ENCODE measurements around the gene SGPP1. TPM values are rescaled to one million over a fixed set of nuclear protein-coding genes. Genes with fewer than 3 reads are reported as not detected.

Gene SGPP1
- total RNA-seq, 1 donor from 2014 or later, result 20.9 TPM

DNA sequence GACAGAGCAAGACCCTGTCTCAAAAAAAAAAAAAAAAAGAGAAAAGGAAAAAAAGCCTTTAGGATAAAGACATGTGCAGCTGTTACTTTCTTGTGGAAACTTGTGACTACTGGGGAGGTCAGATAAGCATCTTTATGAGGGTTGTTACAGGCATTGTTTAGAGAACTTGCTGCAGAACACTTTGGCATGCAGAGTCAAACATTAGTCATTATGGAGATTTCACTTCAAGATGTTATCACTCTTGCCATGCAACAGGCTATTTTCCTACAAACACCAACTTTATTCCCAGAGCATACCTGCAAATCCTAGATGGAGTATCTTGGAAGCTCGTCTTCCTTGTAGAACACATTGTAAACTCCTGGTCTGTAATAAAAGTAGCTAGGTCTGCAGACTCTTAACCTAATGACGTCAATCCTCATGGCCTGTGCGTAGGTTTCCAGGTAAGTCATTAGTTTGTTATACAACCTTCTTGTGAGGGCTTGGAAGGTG lies 49.9 kb downstream of the SGPP1 start:
- no peak overlapping the region for H3K4me3 Mint-ChIP-seq
- POLR2A ChIA-PET, result no interaction called here
- H3K36me3 Mint-ChIP-seq (ENCODE audit: low read depth), result peaks cover 39% of the 10 kb centered on the region
- intact Hi-C loops (cut with micrococcal nuclease), result no loop called here
- no peaks in the 10 kb centered on the region for H3K27me3 Mint-ChIP-seq
- no peaks in the 10 kb centered on the region for H3K4me1 Mint-ChIP-seq
- TF ChIP-seq CTCF (IDR thresholded peaks at IDR 0.05), result no peak
- H3K9me3 Mint-ChIP-seq, result no peaks in the 10 kb centered on the region
- no peak overlapping the region for H3K27ac Mint-ChIP-seq
- DNase-seq (no peak), ATAC-seq (ENCODE audit: low read depth) (no peak)
- CTCF ChIA-PET, result interaction anchor here (1.4 kb wide), 1 partner anchor 92 kb away, joined by 4 read pairs; no protein-coding TSS in a partner anchor

DNA sequence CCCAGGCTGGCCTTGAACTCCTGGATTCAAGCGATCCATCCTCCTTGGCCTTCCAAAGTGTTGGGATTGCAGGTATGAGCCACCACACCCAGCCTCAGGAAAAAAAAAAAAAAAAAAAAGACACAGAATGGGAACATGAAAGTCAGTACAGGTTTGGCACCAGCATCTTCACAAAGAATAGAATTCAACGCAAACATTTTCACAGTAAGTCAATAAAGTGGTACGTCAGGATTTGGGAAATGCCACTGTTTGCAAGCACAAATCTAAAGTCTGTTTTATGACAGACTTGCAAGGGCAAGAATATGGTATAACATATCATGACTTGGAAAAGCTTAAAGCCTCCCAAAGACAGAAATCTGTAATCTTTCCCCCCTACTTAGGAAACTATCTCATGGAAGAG lies 51.2 kb downstream of the SGPP1 start:
- CTCF ChIA-PET, result no interaction called here
- no peak overlapping the region for H3K4me3 Mint-ChIP-seq
- intact Hi-C loops (cut with micrococcal nuclease), result no loop called here

GRCh38 chr14:63673886-63674497 lies 53.9 kb downstream of the SGPP1 start:
- no peak overlapping the region for H3K4me3 Mint-ChIP-seq
- no peaks in the 10 kb centered on the region for H3K4me1 Mint-ChIP-seq
- H3K9me3 Mint-ChIP-seq, result no peaks in the 10 kb centered on the region
- no peak overlapping the region for H3K27ac Mint-ChIP-seq
- H3K27me3 Mint-ChIP-seq, result no peaks in the 10 kb centered on the region
- TF ChIP-seq CTCF (IDR thresholded peaks at IDR 0.05), result no peak
- peaks cover 22% of the 10 kb centered on the region for H3K36me3 Mint-ChIP-seq (ENCODE audit: low read depth)
- DNase-seq (no peak), ATAC-seq (ENCODE audit: low read depth) (no peak)
- intact Hi-C loops (cut with micrococcal nuclease), result no loop called here
- ChIA-PET POLR2A (no interaction called here), CTCF (no interaction called here)

More for the DNA sequence above, 51.2 kb downstream of the SGPP1 start:
- Mint-ChIP-seq H3K36me3 (ENCODE audit: low read depth) (peaks cover 33% of the 10 kb centered on the region), H3K9me3 (no peaks in the 10 kb centered on the region), H3K4me1 (no peaks in the 10 kb centered on the region), H3K27me3 (no peaks in the 10 kb centered on the region), H3K27ac (no peak overlapping the region)
- TF ChIP-seq CTCF (IDR thresholded peaks at IDR 0.05), result no peak
- DNase-seq (no peak), ATAC-seq (ENCODE audit: low read depth) (no peak)
- POLR2A ChIA-PET, result no interaction called here

DNA sequence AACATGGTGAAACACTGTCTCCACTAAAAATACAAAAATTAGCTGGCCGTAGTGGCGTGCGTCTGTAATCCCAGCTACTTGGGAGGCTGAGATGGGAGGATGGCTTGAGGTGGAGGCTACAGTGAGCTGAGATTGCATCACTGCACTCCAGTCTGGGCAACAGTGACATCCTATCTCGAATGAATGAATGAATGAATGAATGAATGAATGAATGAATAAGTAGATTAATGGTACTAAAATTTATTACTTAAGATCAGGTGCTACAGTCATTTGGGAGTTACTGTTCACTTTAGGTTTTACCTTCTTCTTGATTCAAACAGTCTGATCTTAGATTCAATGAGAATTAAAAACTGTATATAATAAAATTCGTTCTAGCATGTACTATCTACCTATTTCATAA lies 54.6 kb downstream of the SGPP1 start:
- ChIA-PET POLR2A (no interaction called here), CTCF (no interaction called here)
- Mint-ChIP-seq H3K27me3 (no peaks in the 10 kb centered on the region), H3K4me1 (no peaks in the 10 kb centered on the region), H3K4me3 (no peak overlapping the region), H3K9me3 (no peaks in the 10 kb centered on the region), H3K27ac (no peak overlapping the region), H3K36me3 (ENCODE audit: low read depth) (peaks cover 22% of the 10 kb centered on the region)
- DNase-seq, result no peak
- ATAC-seq (ENCODE audit: low read depth), result no peak
- intact Hi-C loops (cut with micrococcal nuclease), result no loop called here
- TF ChIP-seq CTCF (IDR thresholded peaks at IDR 0.05), result no peak

GRCh38 chr14:63672417-63673180 lies 55.3 kb downstream of the SGPP1 start:
- intact Hi-C loops (cut with micrococcal nuclease), result no loop called here
- ATAC-seq (ENCODE audit: low read depth) (no peak), DNase-seq (no peak)
- Mint-ChIP-seq H3K27me3 (no peaks in the 10 kb centered on the region), H3K27ac (no peak overlapping the region), H3K36me3 (ENCODE audit: low read depth) (peaks cover 17% of the 10 kb centered on the region), H3K4me3 (no peak overlapping the region), H3K9me3 (no peaks in the 10 kb centered on the region), H3K4me1 (no peaks in the 10 kb centered on the region)
- ChIA-PET POLR2A (no interaction called here), CTCF (no interaction called here)
- TF ChIP-seq CTCF (IDR thresholded peaks at IDR 0.05), result no peak

Measured in activated B cell treated with CpG ODN at 0.5 μM for 24 hours (primary cell).